GM21619 (cell line): ENCODE results near the gene RYR1.
"Not testable (repeated sequence)": the region's sequence is repeated elsewhere in the genome, so short reads cannot be mapped to it uniquely, and the experiment has no call there.

Experiments used
- ATAC-seq: cut with Tn5 transposase; IDR thresholded peaks from one replicate; pipeline ENCODE4 v1.9.1; 2021; ENCODE audit not compliant: unreplicated experiment

The RYR1 gene

GRCh38 chr19:38399537-38399936 is 34.0 kb upstream of the RYR1 start:
- no peak for ATAC-seq

- no peak for ATAC-seq
Measured at GRCh38 chr19:38400361-38400760, 33.1 kb upstream of the RYR1 start.

GRCh38 chr19:38401148-38401547 is 32.3 kb upstream of the RYR1 start:
- no peak for ATAC-seq

- no peak for ATAC-seq
Measured at GRCh38 chr19:38402623-38402966, 30.9 kb upstream of the RYR1 start.

- peak; percentile 81 for ATAC-seq
Measured at GRCh38 chr19:38402967-38403674, 30.4 kb upstream of the RYR1 start, which contains the start of gene FAM98C. Gene FAM98C (plus strand): TSS chr19:38403093. CDS start chr19:38403154, 61 bp downstream.

- ATAC-seq, result no peak
Measured at GRCh38 chr19:38404858-38405257, 28.6 kb upstream of the RYR1 start.

GRCh38 chr19:38405276-38405675 is 28.2 kb upstream of the RYR1 start:
- no peak for ATAC-seq

- ATAC-seq, result no peak
Measured at GRCh38 chr19:38409631-38410133, 23.8 kb upstream of the RYR1 start.

GRCh38 chr19:38410407-38410806 is 23.1 kb upstream of the RYR1 start:
- not testable (repeated sequence) for ATAC-seq

GRCh38 chr19:38411041-38411712 is 22.3 kb upstream of the RYR1 start:
- ATAC-seq, result no peak

- not testable (repeated sequence) for ATAC-seq
Measured at GRCh38 chr19:38411898-38412297, 21.6 kb upstream of the RYR1 start.

- ATAC-seq, result no peak
Measured at GRCh38 chr19:38412491-38412890, 21.0 kb upstream of the RYR1 start.

GRCh38 chr19:38412961-38413360 is 20.5 kb upstream of the RYR1 start:
- ATAC-seq, result no peak

- ATAC-seq, result no peak
Measured at GRCh38 chr19:38413416-38413815, 20.1 kb upstream of the RYR1 start.

- ATAC-seq, result no peak
Measured at GRCh38 chr19:38417146-38417543, 16.3 kb upstream of the RYR1 start.

GRCh38 chr19:38417544-38418506 is 15.7 kb upstream of the RYR1 start:
- no peak for ATAC-seq

- ATAC-seq, result no peak
Measured at GRCh38 chr19:38420935-38421334, 12.6 kb upstream of the RYR1 start.

GRCh38 chr19:38421856-38422255 is 11.6 kb upstream of the RYR1 start:
- ATAC-seq, result no peak

- no peak for ATAC-seq
Measured at GRCh38 chr19:38422438-38422837, 11.1 kb upstream of the RYR1 start.

GRCh38 chr19:38424272-38424671 is 9.2 kb upstream of the RYR1 start:
- ATAC-seq, result no peak

- no peak for ATAC-seq
Measured at GRCh38 chr19:38425222-38425809, 8.2 kb upstream of the RYR1 start.
